ENCODE measurements around the gene GCNT2.
"Not testable (repeated sequence)": the region's sequence is repeated elsewhere in the genome, so short reads cannot be mapped to it uniquely, and the experiment has no call there.

Gene GCNT2

GRCh38 chr6:10613723-10614122 is 92.6 kb downstream of the GCNT2 start:
- no peak for DNase-seq

GRCh38 chr6:10615675-10616074 is 94.5 kb downstream of the GCNT2 start:
- DNase-seq = no peak

- DNase-seq = not testable (repeated sequence)
Observed at GRCh38 chr6:10616266-10616665, 95.1 kb downstream of the GCNT2 start.

GRCh38 chr6:10617008-10617696 is 96.0 kb downstream of the GCNT2 start:
- no peak for DNase-seq

- no peak for DNase-seq
Observed at GRCh38 chr6:10618409-10618808, 97.3 kb downstream of the GCNT2 start.

GRCh38 chr6:10621213-10621612 is 100.1 kb downstream of the GCNT2 start:
- DNase-seq = no peak

GRCh38 chr6:10621847-10622246 is 100.7 kb downstream of the GCNT2 start:
- DNase-seq = no peak

GRCh38 chr6:10624836-10625235 is 103.7 kb downstream of the GCNT2 start:
- DNase-seq = no peak

- DNase-seq = no peak
Observed at GRCh38 chr6:10626154-10626741, 105.1 kb downstream of the GCNT2 start.

- DNase-seq = no peak
Observed at GRCh38 chr6:10627800-10628199, 106.6 kb downstream of the GCNT2 start.

GRCh38 chr6:10630178-10630577 is 109.0 kb downstream of the GCNT2 start:
- no peak for DNase-seq

GRCh38 chr6:10633216-10633615 is 112.1 kb downstream of the GCNT2 start:
- peak; percentile 42 for DNase-seq

- DNase-seq = no peak
Observed at GRCh38 chr6:10640412-10640811, 119.3 kb downstream of the GCNT2 start.

GRCh38 chr6:10641528-10641927 is 120.4 kb downstream of the GCNT2 start:
- DNase-seq = no peak

- no peak for DNase-seq
Observed at GRCh38 chr6:10643201-10643651, 122.1 kb downstream of the GCNT2 start.

GRCh38 chr6:10644225-10644624 is 123.1 kb downstream of the GCNT2 start:
- no peak for DNase-seq

- DNase-seq = no peak
Observed at GRCh38 chr6:10655508-10656055, 134.4 kb downstream of the GCNT2 start.

GRCh38 chr6:10658910-10659698 is 138.0 kb downstream of the GCNT2 start:
- no peak for DNase-seq

- peak; percentile 2 for DNase-seq
Observed at GRCh38 chr6:10659699-10660348, 138.7 kb downstream of the GCNT2 start.

GRCh38 chr6:10660431-10661191 is 139.5 kb downstream of the GCNT2 start:
- DNase-seq = not testable (repeated sequence)

- no peak for DNase-seq
Observed at GRCh38 chr6:10662207-10662606, 141.1 kb downstream of the GCNT2 start.

GRCh38 chr6:10662742-10663141 is 141.6 kb downstream of the GCNT2 start:
- DNase-seq = no peak
